ENCODE measurements around the gene RMRP. TPM values are rescaled to one million over a fixed set of nuclear protein-coding genes. Genes with fewer than 3 reads are reported as not detected.

Gene RMRP
- polyA plus RNA-seq, 1 of the 3 experiments (the other 2 are of a cell fraction), result 64.9 TPM

DNA sequence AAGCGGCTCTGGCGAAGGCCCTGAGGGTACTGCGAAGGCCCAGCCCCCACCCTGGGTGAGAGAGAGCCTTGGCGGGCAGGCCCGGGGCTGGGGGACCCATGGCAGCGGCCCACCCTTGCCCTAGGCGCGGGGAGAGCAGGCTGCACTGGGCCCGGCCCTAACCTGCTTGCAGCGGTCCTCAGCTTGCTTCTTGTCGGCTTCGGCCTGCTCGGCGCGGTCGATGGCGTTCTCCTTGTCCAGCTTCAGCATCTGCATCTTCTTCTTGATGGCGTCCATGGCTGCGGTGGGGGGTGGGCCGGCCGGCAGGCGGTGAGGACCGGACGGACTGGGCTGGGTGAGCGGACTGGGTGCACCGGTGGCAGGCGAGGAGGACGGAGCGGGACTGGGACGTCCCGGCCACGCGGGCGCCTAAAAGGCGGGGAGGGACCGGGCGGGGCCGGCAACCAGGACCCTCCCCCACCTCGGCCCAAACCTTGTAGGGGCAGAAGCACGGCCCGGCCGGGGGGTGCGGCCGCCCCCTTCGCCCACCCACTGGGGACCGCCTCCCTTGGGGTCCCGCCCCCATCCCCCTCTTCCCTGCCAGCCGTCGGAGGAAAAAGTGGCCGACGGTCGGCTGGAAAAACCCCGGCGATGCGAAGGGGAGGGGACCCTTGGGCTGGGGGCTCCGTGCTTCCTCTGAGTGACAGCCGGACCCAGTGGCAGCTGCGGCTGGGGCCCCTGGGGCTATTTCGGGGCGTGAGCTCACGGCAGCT, 31.9 kb upstream of the RMRP start, which contains the start of gene TPM2 (continued):
- TF ChIP-seq EZH2phosphoT487 (IDR thresholded peaks at IDR 0.05; ENCODE audit: borderline replicate concordance, low read depth) (no peak), REST (IDR thresholded peaks at IDR 0.05; ENCODE audit: low read depth, low read length) (no peak), TAF1 (IDR thresholded peaks at IDR 0.05; ENCODE audit: borderline replicate concordance, low read depth, low read length) (peak; percentile 67; the same call in 1 of the 2 replicates), GABPA (IDR thresholded peaks at IDR 0.05; ENCODE audit: low read depth) (no peak), RXRA (IDR thresholded peaks at IDR 0.05; ENCODE audit: borderline replicate concordance, low read depth) (no peak)
- TF ChIP-seq, protein P1, sequence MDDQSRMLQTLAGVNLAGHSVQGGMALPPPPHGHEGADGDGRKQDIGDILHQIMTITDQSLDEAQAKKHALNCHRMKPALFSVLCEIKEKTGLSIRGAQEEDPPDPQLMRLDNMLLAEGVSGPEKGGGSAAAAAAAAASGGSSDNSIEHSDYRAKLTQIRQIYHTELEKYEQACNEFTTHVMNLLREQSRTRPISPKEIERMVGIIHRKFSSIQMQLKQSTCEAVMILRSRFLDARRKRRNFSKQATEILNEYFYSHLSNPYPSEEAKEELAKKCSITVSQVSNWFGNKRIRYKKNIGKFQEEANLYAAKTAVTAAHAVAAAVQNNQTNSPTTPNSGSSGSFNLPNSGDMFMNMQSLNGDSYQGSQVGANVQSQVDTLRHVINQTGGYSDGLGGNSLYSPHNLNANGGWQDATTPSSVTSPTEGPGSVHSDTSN (IDR thresholded peaks at IDR 0.05), result 0 out of 2 replicates have a peak, but pooled peaks have one; percentile 2

- WGBS (ENCODE audit: low lambda C conversion rate), result 43% methylated on average over 12 of the region's 12 CpGs
- Histone ChIP-seq H3K9me2 (no peaks in the 10 kb centered on the region), H3K9me3 (no peaks in the 10 kb centered on the region), H3K4me3 (ENCODE audit: low read depth in 2 of 2, low read length in 1 of 2) (peak overlapping the region; percentile 62 to 73), H3K9ac (peak overlapping the region; percentile 95), H3K4me2 (peak overlapping the region; percentile 91), H3K27me3 (ENCODE audit: insufficient read depth) (no peaks in the 10 kb centered on the region), H4K20me1 (ENCODE audit: insufficient read depth) (peaks cover 50% of the 10 kb centered on the region), H3K36me3 (replicated peaks in 1 of 2; ENCODE audit: control insufficient read depth in 1 of 2, insufficient read depth in 2 of 2, low read length in 1 of 2) (peaks cover 14 to 20% of the 10 kb centered on the region in 2 experiments), H3K4me1 (ENCODE audit: control insufficient read depth in 1 of 2, insufficient read depth in 2 of 2, low read depth in 1 of 2, low read length in 1 of 2) (peaks cover 19 to 34% of the 10 kb centered on the region in 2 experiments; a peak in 3 of 4 replicates), H3F3A (replicated peaks; ENCODE audit: insufficient read depth) (peaks cover 47% of the 10 kb centered on the region), H3K79me2 (ENCODE audit: insufficient read depth) (peaks cover 47% of the 10 kb centered on the region), H3K27ac (ENCODE audit: low read depth in 2 of 2, low read length in 1 of 2) (peak overlapping the region; percentile 93 to 96), H2AFZ (ENCODE audit: low read depth) (no peak overlapping the region)
- ChIA-PET CTCF (interaction anchor here (0.7 to 2.3 kb wide), 10 partner anchors 8 to 102 kb away, joined by 3 to 26 read pairs (median 3); partner anchors contain the start of genes CCDC107 and RMRP), POLR2A (no interaction called here)
- no peak for DNase-seq
- TF ChIP-seq POLR2AphosphoS5 (IDR thresholded peaks at IDR 0.05; ENCODE audit: low read depth, low read length) (peak; percentile 70; the same call in 1 of the 2 replicates), NFIC (IDR thresholded peaks at IDR 0.05; ENCODE audit: borderline replicate concordance) (0 out of 2 replicates have a peak, but pooled peaks have one; percentile 42), EZH2phosphoT487 (IDR thresholded peaks at IDR 0.05; ENCODE audit: borderline replicate concordance, low read depth) (no peak), USF1 (IDR thresholded peaks at IDR 0.05; ENCODE audit: borderline replicate concordance, low read depth) (no peak), RCOR1 (IDR thresholded peaks at IDR 0.05; ENCODE audit: low read length) (no peak), SIN3A (IDR thresholded peaks at IDR 0.05; ENCODE audit: borderline replicate concordance, low read depth, low read length) (no peak), TEAD4 (IDR thresholded peaks at IDR 0.05; ENCODE audit: borderline replicate concordance, insufficient read depth) (peak; percentile 39; the same call in 1 of the 2 replicates), MEF2A (IDR thresholded peaks at IDR 0.05; ENCODE audit: borderline replicate concordance, low read depth) (no peak), MXI1 (IDR thresholded peaks at IDR 0.05; ENCODE audit: low read depth, low read length) (no peak), EP300 (IDR thresholded peaks at IDR 0.05; ENCODE audit: borderline replicate concordance in 1 of 2, low read depth in 1 of 2, low read length in 1 of 2) (peak in 1 of 2 experiments; percentile 30; a peak in 1 of 4 replicates), JUND (IDR thresholded peaks at IDR 0.05) (peak; percentile 92), MAX (IDR thresholded peaks at IDR 0.05; ENCODE audit: low read depth) (no peak)
- TF ChIP-seq, protein P2, sequence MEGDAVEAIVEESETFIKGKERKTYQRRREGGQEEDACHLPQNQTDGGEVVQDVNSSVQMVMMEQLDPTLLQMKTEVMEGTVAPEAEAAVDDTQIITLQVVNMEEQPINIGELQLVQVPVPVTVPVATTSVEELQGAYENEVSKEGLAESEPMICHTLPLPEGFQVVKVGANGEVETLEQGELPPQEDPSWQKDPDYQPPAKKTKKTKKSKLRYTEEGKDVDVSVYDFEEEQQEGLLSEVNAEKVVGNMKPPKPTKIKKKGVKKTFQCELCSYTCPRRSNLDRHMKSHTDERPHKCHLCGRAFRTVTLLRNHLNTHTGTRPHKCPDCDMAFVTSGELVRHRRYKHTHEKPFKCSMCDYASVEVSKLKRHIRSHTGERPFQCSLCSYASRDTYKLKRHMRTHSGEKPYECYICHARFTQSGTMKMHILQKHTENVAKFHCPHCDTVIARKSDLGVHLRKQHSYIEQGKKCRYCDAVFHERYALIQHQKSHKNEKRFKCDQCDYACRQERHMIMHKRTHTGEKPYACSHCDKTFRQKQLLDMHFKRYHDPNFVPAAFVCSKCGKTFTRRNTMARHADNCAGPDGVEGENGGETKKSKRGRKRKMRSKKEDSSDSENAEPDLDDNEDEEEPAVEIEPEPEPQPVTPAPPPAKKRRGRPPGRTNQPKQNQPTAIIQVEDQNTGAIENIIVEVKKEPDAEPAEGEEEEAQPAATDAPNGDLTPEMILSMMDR (IDR thresholded peaks at IDR 0.05), result no peak
Measured at GRCh38 chr9:35688558-35689541, 31.0 kb upstream of the RMRP start.
